ENCODE data around the gene TBC1D10B.

TBC1D10B gene

GRCh38 chr16:30351586-30352419 is 18.5 kb downstream of the TBC1D10B start:
- TF ChIP-seq RARB (CRISPR knock-in tag; IDR thresholded peaks at IDR 0.05), result no peak
- TF ChIP-seq CSRNP3 (CRISPR knock-in tag; IDR thresholded peaks at IDR 0.05), result no peak
- TF ChIP-seq ARNTL (CRISPR knock-in tag; IDR thresholded peaks at IDR 0.05; ENCODE audit: borderline replicate concordance, low read depth), result no peak
- TF ChIP-seq BACH2 (CRISPR knock-in tag; IDR thresholded peaks at IDR 0.05; ENCODE audit: borderline replicate concordance), result no peak
- TF ChIP-seq ZNF70 (CRISPR knock-in tag; IDR thresholded peaks at IDR 0.05), result no peak
- TF ChIP-seq PPARA (CRISPR knock-in tag; IDR thresholded peaks at IDR 0.05; ENCODE audit: borderline replicate concordance), result no peak
- TF ChIP-seq POU6F1 (CRISPR knock-in tag; IDR thresholded peaks at IDR 0.05; ENCODE audit: borderline replicate concordance, low read depth), result no peak
- no peak for TF ChIP-seq ZFP30 (CRISPR knock-in tag; IDR thresholded peaks at IDR 0.05)
- no peak for TF ChIP-seq TCF4 (CRISPR knock-in tag; IDR thresholded peaks at IDR 0.05; ENCODE audit: borderline replicate concordance)
- no peak for TF ChIP-seq TSHZ2 (CRISPR knock-in tag; IDR thresholded peaks at IDR 0.05)
- TF ChIP-seq ISL1 (CRISPR knock-in tag; IDR thresholded peaks at IDR 0.05), result no peak
- TF ChIP-seq PATZ1 (CRISPR knock-in tag; IDR thresholded peaks at IDR 0.05; ENCODE audit: borderline replicate concordance), result no peak
- TF ChIP-seq ZFP3 (CRISPR knock-in tag; IDR thresholded peaks at IDR 0.05), result no peak
- no peak for TF ChIP-seq SNAI2 (CRISPR knock-in tag; IDR thresholded peaks at IDR 0.05)
- no peak for TF ChIP-seq ESRRG (CRISPR knock-in tag; IDR thresholded peaks at IDR 0.05)
- no peak for TF ChIP-seq GLIS3 (CRISPR knock-in tag; IDR thresholded peaks at IDR 0.05)
- no peak for TF ChIP-seq TOX (CRISPR knock-in tag; IDR thresholded peaks at IDR 0.05; ENCODE audit: borderline replicate concordance)
- TF ChIP-seq CREB5 (CRISPR knock-in tag; IDR thresholded peaks at IDR 0.05; ENCODE audit: low read depth), result no peak
- TF ChIP-seq OSR1 (CRISPR knock-in tag; IDR thresholded peaks at IDR 0.05), result no peak
- ATAC-seq, result peak; percentile 36

GRCh38 chr16:30351001-30351441 is 19.3 kb downstream of the TBC1D10B start:
- TF ChIP-seq CSDC2 (CRISPR knock-in tag; IDR thresholded peaks at IDR 0.05) (no peak), POU6F1 (CRISPR knock-in tag; IDR thresholded peaks at IDR 0.05; ENCODE audit: borderline replicate concordance, low read depth) (no peak), RARB (CRISPR knock-in tag; IDR thresholded peaks at IDR 0.05) (no peak), ZNF565 (CRISPR knock-in tag; conservative IDR thresholded peaks at IDR 0.05; ENCODE audit: low read depth) (no peak)
- no peak for ATAC-seq

All from SK-N-SH treated with all-trans-retinoic acid at 6 μM for 48 hours (cell line).